GM21528 (cell line): Measurements from ENCODE around the gene HECW1.

Experiments used
- ATAC-seq: cut with Tn5 transposase; IDR thresholded peaks from one replicate; pipeline ENCODE4 v1.9.1; 2021; ENCODE audit warnings: mild to moderate bottlenecking, moderate library complexity; ENCODE audit not compliant: unreplicated experiment, low FRiP score

The HECW1 gene

GRCh38 chr7:43458330-43459018 is 346.0 kb downstream of the HECW1 start:
- no peak for ATAC-seq

GRCh38 chr7:43459019-43459337 is 346.5 kb downstream of the HECW1 start:
- ATAC-seq, result no peak

DNA sequence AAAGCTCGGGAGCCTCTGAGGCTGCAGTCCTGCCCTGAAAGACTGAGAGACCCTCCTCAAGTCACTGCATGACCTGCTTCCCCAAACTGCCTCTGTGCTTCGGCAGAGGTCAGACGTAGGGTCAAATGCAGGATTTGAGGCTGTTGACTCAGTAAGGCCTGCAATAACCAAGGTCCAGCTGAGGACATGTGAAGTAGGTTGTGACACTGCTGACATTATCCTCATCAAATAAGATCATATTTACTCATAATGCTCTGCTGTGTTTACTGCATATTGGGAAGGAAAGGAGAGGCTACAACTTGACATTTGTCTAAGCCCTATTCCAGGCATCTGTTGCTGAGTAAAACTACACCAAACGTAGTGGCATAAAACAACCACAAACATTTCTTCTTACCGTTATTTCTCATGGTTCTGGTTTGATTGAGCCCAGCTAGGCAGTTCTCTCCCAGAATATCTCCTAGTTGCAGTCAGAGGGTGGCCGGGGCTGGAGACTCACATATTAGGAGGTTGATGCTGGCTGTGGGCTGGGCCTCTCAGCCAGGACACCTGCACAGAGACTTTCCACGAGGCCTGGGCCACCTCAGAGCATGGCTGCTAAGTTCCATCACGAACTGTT is 348.4 kb downstream of the HECW1 start:
- no peak for ATAC-seq

- ATAC-seq, result no peak
These were observed 349.0 kb downstream of the HECW1 start for GRCh38 chr7:43461349-43462024.

- ATAC-seq, result no peak
These were observed 350.4 kb downstream of the HECW1 start for GRCh38 chr7:43462836-43463235.

DNA sequence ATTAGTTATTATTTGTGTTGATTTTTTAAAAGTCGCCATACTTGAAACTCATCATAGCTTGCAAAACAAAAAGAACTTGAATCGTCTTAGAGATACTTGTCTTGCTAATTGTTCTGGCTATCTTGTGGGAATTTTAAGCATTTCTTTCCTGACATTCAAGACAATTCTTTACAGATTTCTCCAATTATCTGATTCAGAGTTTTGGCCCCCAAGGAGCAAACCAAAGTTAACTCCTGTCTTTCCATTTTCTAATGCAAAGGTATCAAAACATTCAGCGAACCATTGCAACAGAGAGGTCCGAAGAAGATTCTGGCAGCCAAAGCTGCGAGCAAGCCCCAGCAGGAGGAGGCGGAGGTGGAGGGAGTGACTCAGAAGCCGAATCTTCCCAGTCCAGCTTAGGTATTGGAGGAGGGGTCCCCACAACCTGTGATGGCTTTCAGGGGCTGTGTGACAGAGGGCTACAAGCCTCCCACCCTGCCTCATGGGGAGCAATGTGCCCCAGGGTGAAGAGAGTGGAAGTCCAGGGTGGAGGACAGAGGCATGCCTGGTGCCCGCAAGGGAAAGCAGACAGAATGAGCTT is 351.0 kb downstream of the HECW1 start:
- no peak for ATAC-seq

GRCh38 chr7:43465581-43466554 is 353.4 kb downstream of the HECW1 start:
- no peak for ATAC-seq

- no peak for ATAC-seq
These were observed 355.0 kb downstream of the HECW1 start for GRCh38 chr7:43467406-43467805.

GRCh38 chr7:43467846-43468245 is 355.4 kb downstream of the HECW1 start:
- no peak for ATAC-seq

- ATAC-seq, result no peak
These were observed 356.6 kb downstream of the HECW1 start for GRCh38 chr7:43469051-43469450.

- no peak for ATAC-seq
These were observed 357.7 kb downstream of the HECW1 start for GRCh38 chr7:43470110-43470509.

GRCh38 chr7:43475983-43476382 is 363.5 kb downstream of the HECW1 start:
- ATAC-seq, result no peak

- no peak for ATAC-seq
These were observed 364.4 kb downstream of the HECW1 start for GRCh38 chr7:43476896-43477295.

DNA sequence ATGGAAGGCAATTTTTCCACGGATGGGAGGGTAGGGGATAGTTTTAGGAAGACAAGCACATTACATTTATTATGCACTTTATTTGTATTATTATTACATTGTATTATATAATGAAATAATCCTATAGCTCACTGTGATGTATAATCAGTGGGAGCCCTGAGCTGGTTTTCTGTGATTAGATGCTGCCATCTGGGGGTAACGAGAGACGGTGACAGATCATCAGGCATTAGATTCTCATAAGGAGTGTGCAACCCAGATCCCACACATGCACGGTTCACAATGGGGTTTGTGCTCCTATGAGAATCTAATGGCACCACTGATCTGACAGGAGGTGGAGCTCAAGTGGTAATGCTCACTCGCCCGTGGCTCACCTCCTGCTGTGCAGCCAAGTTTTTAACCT is 366.6 kb downstream of the HECW1 start:
- no peak for ATAC-seq

GRCh38 chr7:43479543-43479942 is 367.1 kb downstream of the HECW1 start:
- ATAC-seq, result no peak

- ATAC-seq, result no peak
These were observed 368.1 kb downstream of the HECW1 start for GRCh38 chr7:43480581-43480980.

DNA sequence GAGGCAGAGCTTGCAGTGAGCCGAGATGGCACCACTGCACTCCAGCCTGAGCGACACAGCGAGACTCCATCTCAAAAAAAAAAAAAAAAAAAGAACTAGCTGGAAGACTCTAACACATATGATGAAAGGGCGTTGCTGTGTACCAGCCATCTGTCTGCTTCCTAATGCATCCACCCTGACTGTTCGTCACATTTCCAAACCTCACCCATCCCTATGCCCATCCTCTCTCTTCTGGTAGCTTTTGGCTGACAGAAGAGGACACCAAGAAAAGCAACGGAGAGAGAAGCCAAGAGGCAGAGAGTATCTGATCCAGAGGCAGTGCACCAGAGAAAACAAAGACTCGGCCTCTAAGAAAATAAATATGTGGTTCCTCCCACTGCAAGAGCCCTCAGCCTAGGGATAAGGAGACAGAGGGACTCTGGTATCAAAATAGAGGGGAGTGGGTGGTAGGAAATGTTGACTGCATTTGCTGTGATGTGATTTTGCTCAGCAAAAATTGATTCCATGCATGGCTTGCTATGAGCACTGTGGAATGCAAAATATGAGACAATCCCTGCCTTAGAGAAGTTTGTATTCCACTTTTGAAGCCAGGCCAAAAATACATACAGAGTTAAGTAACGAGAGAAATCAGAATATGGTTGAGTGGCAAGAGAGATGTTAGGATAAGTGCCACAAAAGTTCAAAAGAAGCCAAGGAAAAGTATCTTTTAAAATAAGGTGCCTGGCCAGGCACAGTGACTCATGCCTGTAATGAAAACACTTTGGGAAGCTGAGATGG is 369.6 kb downstream of the HECW1 start:
- ATAC-seq, result no peak

DNA sequence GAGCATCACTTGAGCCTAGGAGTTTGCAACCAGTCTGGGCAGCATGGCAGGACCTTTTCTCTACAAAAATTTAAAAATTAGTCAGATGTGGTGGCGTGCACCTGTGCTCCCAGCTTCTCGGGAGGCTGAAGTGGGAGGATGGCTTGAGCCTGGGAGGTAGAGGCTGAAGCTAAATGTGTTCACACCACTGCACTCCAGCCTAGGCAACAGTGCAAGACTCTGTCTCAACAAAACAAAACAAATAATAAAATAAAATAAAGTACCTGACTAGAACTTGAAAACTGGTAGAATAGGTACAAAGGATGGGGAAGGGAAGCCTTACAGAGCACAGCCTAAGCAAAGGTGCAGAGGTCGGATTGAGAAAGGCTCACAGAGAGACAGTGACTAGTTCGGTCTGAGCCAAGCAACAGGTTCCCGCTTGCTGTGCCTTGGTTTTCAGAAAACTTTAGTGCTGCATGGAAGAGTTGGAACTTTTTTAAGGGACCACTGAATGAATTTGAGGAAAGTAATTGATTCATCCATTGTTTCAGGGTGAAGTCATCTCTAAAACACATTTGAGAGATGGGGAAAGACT is 370.3 kb downstream of the HECW1 start:
- no peak for ATAC-seq

- ATAC-seq, result no peak
These were observed 372.4 kb downstream of the HECW1 start for GRCh38 chr7:43484678-43485395.
